ENCODE data around the gene ARPP21. TPM values are rescaled to one million over a fixed set of nuclear protein-coding genes. Genes with fewer than 3 reads are reported as not detected.

The ARPP21 gene
- total and polyA plus RNA-seq, 8 donors = 0.26 to 0.31 TPM; not detected in 6

GRCh38 chr3:35641331-35641730, 2.0 kb downstream of the ARPP21 start:
- FAIRE-seq = no peak
- H3K4me3 ChIP-seq = no peak overlapping the region
- H3K9me3 ChIP-seq = no peaks in the 10 kb centered on the region
- WGBS, 2 donors = 16 to 27% methylated on average over 1 of the region's 1 CpG
- no peak for TF ChIP-seq CTCF (IDR thresholded peaks at IDR 0.05)
- no peak for ATAC-seq
- no peak overlapping the region for H3K27ac ChIP-seq
- DNase-seq = no peak
- intact Hi-C loops (cut with DNase I) = no loop called here
- H3K27me3 ChIP-seq = peaks cover 7 to 41% (median 13%) of the 10 kb centered on the region in 4 donors
- H3K36me3 ChIP-seq = no peaks in the 10 kb centered on the region
- peaks cover 0 to 5% (median 3%) of the 10 kb centered on the region in 3 donors for H3K4me1 ChIP-seq

GRCh38 chr3:35641920-35642527, 2.7 kb downstream of the ARPP21 start:
- FAIRE-seq (no peak), ATAC-seq (no peak), DNase-seq (no peak)
- Histone ChIP-seq H3K27me3 (peaks cover 7 to 41% (median 13%) of the 10 kb centered on the region in 4 donors), H3K27ac (no peak overlapping the region), H3K4me1 (peaks cover 0 to 5% (median 3%) of the 10 kb centered on the region in 3 donors), H3K9me3 (no peaks in the 10 kb centered on the region), H3K4me3 (no peak overlapping the region), H3K36me3 (no peaks in the 10 kb centered on the region)
- no peak for TF ChIP-seq CTCF (IDR thresholded peaks at IDR 0.05)
- intact Hi-C loops (cut with DNase I) = no loop called here
- 72 to 82% methylated on average over 4 of the region's 4 CpGs for WGBS, 2 donors

GRCh38 chr3:35643495-35643894, 4.2 kb downstream of the ARPP21 start:
- DNase-seq = no peak
- H3K27me3 ChIP-seq = peaks cover 7 to 39% (median 13%) of the 10 kb centered on the region in 4 donors
- no peak for ATAC-seq
- no peaks in the 10 kb centered on the region for H3K36me3 ChIP-seq
- no peak for TF ChIP-seq CTCF (IDR thresholded peaks at IDR 0.05)
- no peaks in the 10 kb centered on the region for H3K9me3 ChIP-seq
- no peak overlapping the region for H3K4me3 ChIP-seq
- peaks cover 0 to 5% (median 3%) of the 10 kb centered on the region in 3 donors for H3K4me1 ChIP-seq
- WGBS, 2 donors = 65 to 74% methylated on average over 2 of the region's 2 CpGs
- intact Hi-C loops (cut with DNase I) = no loop called here
- FAIRE-seq = no peak
- H3K27ac ChIP-seq = no peak overlapping the region

- DNase-seq (no peak), ATAC-seq (no peak), FAIRE-seq (no peak)
- Histone ChIP-seq H3K27me3 (peaks cover 3 to 31% (median 10%) of the 10 kb centered on the region in 4 donors), H3K27ac (no peak overlapping the region), H3K9me3 (no peaks in the 10 kb centered on the region), H3K36me3 (no peaks in the 10 kb centered on the region), H3K4me3 (no peak overlapping the region), H3K4me1 (peaks cover 0 to 3% (median 0%) of the 10 kb centered on the region in 3 donors)
- intact Hi-C loops (cut with DNase I) = no loop called here
- 60 to 73% methylated on average over 2 of the region's 2 CpGs for WGBS, 2 donors
- TF ChIP-seq CTCF (IDR thresholded peaks at IDR 0.05) = no peak
Measured at GRCh38 chr3:35644451-35644850, 5.1 kb downstream of the ARPP21 start.

- DNase-seq = no peak
- H3K4me1 ChIP-seq = peaks cover 0 to under 1% (median 0%) of the 10 kb centered on the region in 3 donors
- H3K9me3 ChIP-seq = no peaks in the 10 kb centered on the region
- H3K36me3 ChIP-seq = no peaks in the 10 kb centered on the region
- FAIRE-seq = no peak
- no peak overlapping the region for H3K27ac ChIP-seq
- 62 to 66% methylated on average over 2 of the region's 2 CpGs for WGBS, 2 donors
- no peak for TF ChIP-seq CTCF (IDR thresholded peaks at IDR 0.05)
- intact Hi-C loops (cut with DNase I) = no loop called here
- H3K27me3 ChIP-seq = peaks cover 3 to 27% (median 9%) of the 10 kb centered on the region in 4 donors
- no peak for ATAC-seq
- H3K4me3 ChIP-seq = no peak overlapping the region
Measured at GRCh38 chr3:35645189-35645588, 5.9 kb downstream of the ARPP21 start.
